RWPE2 (cell line): ENCODE measurements around the gene REPS1.
A peak's percentile ranks its signal among the peaks of the same experiment; 100 is the strongest.

Source experiments
- ATAC-seq: fragments of 200-7000 bp; cut with Tn5 transposase; 3 replicates; pipeline ENCODE4 v1.9.1; 2021; ENCODE audit warnings: low read depth
- DNase-seq: peaks from one replicate; pipeline ENCODE4 v3.0.0-alpha.2; 2020; ENCODE audit warnings: low spot score
- H3K27ac ChIP-seq: fragments of 450-650 bp; 2 replicates; pipeline ENCODE4 v1.5.1; 2017; ENCODE audit warnings: mild to moderate bottlenecking; ENCODE audit not compliant: poor library complexity, severe bottlenecking
- H3K27me3 ChIP-seq: fragments of 250-450 bp; sonication (Bioruptor Pico); 2 replicates; pipeline ENCODE4 v1.5.1; 2021; ENCODE audit warnings: mild to moderate bottlenecking, moderate library complexity; ENCODE audit not compliant: insufficient read depth, poor library complexity, severe bottlenecking
- H3K36me3 ChIP-seq: fragments of 250-450 bp; sonication (Bioruptor Pico); 2 replicates; pipeline ENCODE4 v1.5.1; 2020; ENCODE audit warnings: low read depth, mild to moderate bottlenecking, moderate library complexity
- H3K4me1 ChIP-seq: fragments of 250-450 bp; sonication (Bioruptor Pico); 2 replicates; pipeline ENCODE4 v1.5.1; 2021; ENCODE audit warnings: mild to moderate bottlenecking, moderate library complexity; ENCODE audit not compliant: insufficient read depth, poor library complexity, severe bottlenecking
- H3K4me3 ChIP-seq: fragments of 250-450 bp; sonication (Bioruptor Pico); 2 replicates; pipeline ENCODE4 v1.5.1; 2021; ENCODE audit warnings: mild to moderate bottlenecking, moderate library complexity; ENCODE audit not compliant: severe bottlenecking
- H3K9me3 ChIP-seq: fragments of 250-450 bp; sonication (Bioruptor Pico); 2 replicates; pipeline ENCODE4 v1.5.1; 2021; ENCODE audit warnings: mild to moderate bottlenecking, moderate library complexity; ENCODE audit not compliant: severe bottlenecking
- TF ChIP-seq, protein P1 (sequence below): fragments of 450-650 bp; IDR thresholded peaks from one replicate; pipeline ENCODE4 v1.5.1; 2017; ENCODE audit warnings: mild to moderate bottlenecking, moderate library complexity; ENCODE audit not compliant: poor library complexity, severe bottlenecking

Gene REPS1

DNA sequence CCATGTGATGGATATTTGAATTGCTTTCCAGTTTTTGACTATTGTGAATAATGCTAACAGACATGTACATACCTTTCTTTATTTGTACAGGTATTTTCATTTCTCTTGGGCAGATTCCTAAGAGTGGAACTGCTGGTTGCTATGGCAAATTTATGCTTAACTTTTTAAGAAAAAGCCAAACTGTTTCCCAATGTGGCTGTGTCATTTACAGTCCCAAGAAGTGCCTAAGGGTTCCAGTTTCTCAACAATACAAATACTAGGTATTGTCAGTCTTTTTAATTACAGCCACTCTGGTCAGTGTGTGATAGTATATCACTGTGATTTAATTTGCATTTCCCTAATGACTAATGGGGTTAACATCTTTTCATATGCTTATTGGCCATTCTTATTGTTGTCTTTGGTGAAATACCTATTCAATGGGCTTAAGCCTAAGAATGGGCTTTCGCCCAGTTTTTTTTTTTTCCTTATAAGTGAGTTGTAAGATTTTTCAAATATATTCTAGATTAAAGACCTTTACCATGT, 10.3 kb downstream of the REPS1 start:
- ATAC-seq (no peak), DNase-seq (no peak)
- no peak overlapping the region for H3K27ac ChIP-seq
- H3K4me1 ChIP-seq: peaks cover 33% of the 10 kb centered on the region
- H3K4me3 ChIP-seq: no peak overlapping the region
- no peaks in the 10 kb centered on the region for H3K27me3 ChIP-seq
- no peaks in the 10 kb centered on the region for H3K9me3 ChIP-seq
- H3K36me3 ChIP-seq: no peaks in the 10 kb centered on the region
- TF ChIP-seq, protein P1, sequence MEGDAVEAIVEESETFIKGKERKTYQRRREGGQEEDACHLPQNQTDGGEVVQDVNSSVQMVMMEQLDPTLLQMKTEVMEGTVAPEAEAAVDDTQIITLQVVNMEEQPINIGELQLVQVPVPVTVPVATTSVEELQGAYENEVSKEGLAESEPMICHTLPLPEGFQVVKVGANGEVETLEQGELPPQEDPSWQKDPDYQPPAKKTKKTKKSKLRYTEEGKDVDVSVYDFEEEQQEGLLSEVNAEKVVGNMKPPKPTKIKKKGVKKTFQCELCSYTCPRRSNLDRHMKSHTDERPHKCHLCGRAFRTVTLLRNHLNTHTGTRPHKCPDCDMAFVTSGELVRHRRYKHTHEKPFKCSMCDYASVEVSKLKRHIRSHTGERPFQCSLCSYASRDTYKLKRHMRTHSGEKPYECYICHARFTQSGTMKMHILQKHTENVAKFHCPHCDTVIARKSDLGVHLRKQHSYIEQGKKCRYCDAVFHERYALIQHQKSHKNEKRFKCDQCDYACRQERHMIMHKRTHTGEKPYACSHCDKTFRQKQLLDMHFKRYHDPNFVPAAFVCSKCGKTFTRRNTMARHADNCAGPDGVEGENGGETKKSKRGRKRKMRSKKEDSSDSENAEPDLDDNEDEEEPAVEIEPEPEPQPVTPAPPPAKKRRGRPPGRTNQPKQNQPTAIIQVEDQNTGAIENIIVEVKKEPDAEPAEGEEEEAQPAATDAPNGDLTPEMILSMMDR: no peak

DNA sequence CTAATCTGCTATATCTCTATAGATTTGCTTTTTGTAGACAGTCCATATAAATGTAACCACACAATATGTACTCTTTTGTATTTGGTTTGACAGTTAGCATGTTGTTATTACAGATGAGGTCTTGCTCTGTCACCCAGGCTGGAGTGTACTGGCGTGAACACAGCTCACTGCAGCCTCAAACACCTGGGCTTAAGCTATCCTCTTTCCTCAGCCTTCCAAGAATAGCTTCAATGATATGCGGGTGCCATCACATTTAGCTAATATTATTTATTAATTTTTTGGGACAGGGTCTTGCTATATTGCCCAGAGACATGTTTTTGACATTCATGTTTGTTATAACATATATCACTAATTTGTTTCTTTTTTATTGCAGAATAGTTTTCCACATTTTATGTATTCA, 10.8 kb downstream of the REPS1 start:
- TF ChIP-seq, protein P1: no peak
- H3K4me1 ChIP-seq: peaks cover 37% of the 10 kb centered on the region

DNA sequence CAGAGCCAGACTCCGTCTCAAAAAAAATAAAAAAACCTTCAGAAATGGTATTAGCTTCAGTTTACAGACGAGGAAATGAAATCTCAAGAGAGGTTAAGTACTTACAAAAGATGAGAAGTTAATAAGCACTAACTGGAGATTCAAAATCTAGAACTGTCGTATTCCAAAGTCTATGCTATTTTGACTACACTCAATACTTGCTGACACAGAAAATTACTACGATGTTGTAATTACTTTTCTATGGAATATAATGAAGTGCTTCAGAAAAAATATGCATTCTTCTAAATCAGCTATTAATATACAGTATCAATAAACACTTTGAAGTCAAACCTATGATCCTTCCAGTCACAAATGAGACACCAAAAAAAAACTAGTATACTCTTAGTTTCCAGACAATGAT, 12.2 kb downstream of the REPS1 start:
- ATAC-seq (no peak), DNase-seq (no peak)
- peaks cover 43% of the 10 kb centered on the region for H3K4me1 ChIP-seq
- no peak overlapping the region for H3K4me3 ChIP-seq
- TF ChIP-seq, protein P1: no peak
- no peaks in the 10 kb centered on the region for H3K27me3 ChIP-seq
- H3K27ac ChIP-seq: no peak overlapping the region
- no peaks in the 10 kb centered on the region for H3K9me3 ChIP-seq
- H3K36me3 ChIP-seq: no peaks in the 10 kb centered on the region

More for the DNA sequence above, 10.8 kb downstream of the REPS1 start:
- ATAC-seq (no peak), DNase-seq (no peak)
- no peak overlapping the region for H3K27ac ChIP-seq
- H3K27me3 ChIP-seq: no peaks in the 10 kb centered on the region
- no peaks in the 10 kb centered on the region for H3K36me3 ChIP-seq
- H3K4me3 ChIP-seq: no peak overlapping the region
- H3K9me3 ChIP-seq: no peaks in the 10 kb centered on the region

- TF ChIP-seq, protein P1: no peak
- H3K4me1 ChIP-seq: peaks cover 53% of the 10 kb centered on the region
- no peak overlapping the region for H3K4me3 ChIP-seq
- H3K36me3 ChIP-seq: no peaks in the 10 kb centered on the region
- peak; percentile 32; the same call in 2 of the 3 replicates for ATAC-seq
- no peak for DNase-seq
- no peaks in the 10 kb centered on the region for H3K9me3 ChIP-seq
- no peaks in the 10 kb centered on the region for H3K27me3 ChIP-seq
- peak overlapping the region; percentile 96 for H3K27ac ChIP-seq
These were observed 14.4 kb downstream of the REPS1 start for GRCh38 chr6:138973466-138974153.

- ATAC-seq (peak; percentile 37), DNase-seq (no peak)
- Histone ChIP-seq H3K4me3 (no peak overlapping the region), H3K36me3 (no peaks in the 10 kb centered on the region), H3K27ac (peak overlapping the region; percentile 96), H3K27me3 (no peaks in the 10 kb centered on the region), H3K4me1 (peaks cover 53% of the 10 kb centered on the region), H3K9me3 (no peaks in the 10 kb centered on the region)
- TF ChIP-seq, protein P1: no peak
These were observed 15.8 kb downstream of the REPS1 start for GRCh38 chr6:138972226-138972665.
